CD4-positive, alpha-beta memory T cell (primary cell): Measurements from ENCODE around the gene SYP. TPM values are rescaled to one million over a fixed set of nuclear protein-coding genes. Genes with fewer than 3 reads are reported as not detected.

Experiments
- CTCF ChIA-PET: fragments of 350-600 bp; sonication (Branson Sonifier 250); formaldehyde crosslinking; loops from one replicate; lab custom pipeline; 2021; ENCODE audit warnings: inconsistent platforms; ENCODE audit not compliant: partially characterized antibody; lab: Charles Lee
- POLR2A ChIA-PET: fragments of 350-600 bp; sonication (Branson Sonifier 250); formaldehyde crosslinking; loops from one replicate; lab custom pipeline; 2021; ENCODE audit not compliant: partially characterized antibody; lab: Charles Lee
- DNase-seq, 5 donors: peaks; one replicate each; pipeline versions ENCODE4 v3.0.0 to v3.0.0-alpha.2; 2020 to 2022; ENCODE audit warnings: mixed read lengths in 1 of 5
- H3K27ac ChIP-seq: one replicate; pipeline ENCODE4 v1.7.0; 2013; ENCODE audit warnings: low read depth, low read length
- H3K27me3 ChIP-seq: 2 replicates; pipeline ENCODE4 v1.7.0; 2013; ENCODE audit warnings: mild to moderate bottlenecking, low read length, moderate library complexity; ENCODE audit not compliant: insufficient read depth
- H3K36me3 ChIP-seq: 2 replicates; pipeline ENCODE4 v1.7.0; 2013; ENCODE audit warnings: mild to moderate bottlenecking, low read length, moderate library complexity; ENCODE audit not compliant: insufficient read depth
- H3K4me1 ChIP-seq: 2 replicates; pipeline ENCODE4 v1.7.0; 2013; ENCODE audit warnings: mild to moderate bottlenecking, low read length, moderate library complexity; ENCODE audit not compliant: insufficient read depth
- H3K4me3 ChIP-seq, 2 donors: one replicate each; pipeline ENCODE4 v1.7.0; 2013; ENCODE audit warnings: low read length in 2 of 2, mild to moderate bottlenecking in 1 of 2
- H3K9me3 ChIP-seq, 2 donors: one replicate each; pipeline ENCODE4 v1.7.0; 2013; ENCODE audit warnings: low read length in 2 of 2, control low read depth in 1 of 2; ENCODE audit not compliant: control insufficient read depth in 1 of 2
- H3K27ac Mint-ChIP-seq, 7 donors: one replicate each; pipeline ENCODE4 v1.8.0; 2020 to 2021; ENCODE audit warnings: mixed read lengths in 7 of 7, mild to moderate bottlenecking in 6 of 7, inconsistent platforms in 3 of 7, moderate library complexity in 3 of 7
- H3K27me3 Mint-ChIP-seq, 2 donors: one replicate each; pipeline ENCODE4 v1.8.0; 2020 to 2021; ENCODE audit warnings: mixed read lengths in 2 of 2
- H3K36me3 Mint-ChIP-seq, 2 donors: one replicate each; pipeline ENCODE4 v1.8.0; 2020 to 2021; ENCODE audit warnings: mixed read lengths in 2 of 2, inconsistent platforms in 1 of 2, mild to moderate bottlenecking in 1 of 2
- H3K4me1 Mint-ChIP-seq, 4 donors: one replicate each; pipeline ENCODE4 v1.8.0; 2020 to 2021; ENCODE audit warnings: mixed read lengths in 4 of 4, mild to moderate bottlenecking in 1 of 4
- H3K4me3 Mint-ChIP-seq, 8 donors: one replicate each; pipeline ENCODE4 v1.8.0; 2020 to 2021; ENCODE audit warnings: mixed read lengths in 8 of 8, mild to moderate bottlenecking in 7 of 8, moderate library complexity in 6 of 8, inconsistent platforms in 3 of 8
- H3K9me3 Mint-ChIP-seq, 8 donors: one replicate each; pipeline ENCODE4 v1.8.0; 2020 to 2021; ENCODE audit warnings: mixed read lengths in 8 of 8, mild to moderate bottlenecking in 5 of 8, inconsistent platforms in 3 of 8, moderate library complexity in 1 of 8
- intact Hi-C: fragments of 100-400 bp; cut with micrococcal nuclease; formaldehyde crosslinking; loops from one replicate; pipeline ENCODE4 v1.15.1; 2023
- polyA plus RNA-seq, 2 donors: library from polyadenylated mRNA; unstranded; fragments of 300-500 nt; fragmentation: Illumina TruSeq; gene quantifications; one replicate each; pipeline ENCODE4 v1.2.3, GENCODE V29; 2021
- total RNA-seq, 2 experiments: library from RNA; stranded (reverse); gene quantifications; one replicate each; pipeline ENCODE4 v1.2.3, GENCODE V29; 2021

SYP gene
- total and polyA plus RNA-seq, 4 experiments from 2014 or later: 0.32 to 0.73 (median 0.50) TPM; not detected in 1

DNA sequence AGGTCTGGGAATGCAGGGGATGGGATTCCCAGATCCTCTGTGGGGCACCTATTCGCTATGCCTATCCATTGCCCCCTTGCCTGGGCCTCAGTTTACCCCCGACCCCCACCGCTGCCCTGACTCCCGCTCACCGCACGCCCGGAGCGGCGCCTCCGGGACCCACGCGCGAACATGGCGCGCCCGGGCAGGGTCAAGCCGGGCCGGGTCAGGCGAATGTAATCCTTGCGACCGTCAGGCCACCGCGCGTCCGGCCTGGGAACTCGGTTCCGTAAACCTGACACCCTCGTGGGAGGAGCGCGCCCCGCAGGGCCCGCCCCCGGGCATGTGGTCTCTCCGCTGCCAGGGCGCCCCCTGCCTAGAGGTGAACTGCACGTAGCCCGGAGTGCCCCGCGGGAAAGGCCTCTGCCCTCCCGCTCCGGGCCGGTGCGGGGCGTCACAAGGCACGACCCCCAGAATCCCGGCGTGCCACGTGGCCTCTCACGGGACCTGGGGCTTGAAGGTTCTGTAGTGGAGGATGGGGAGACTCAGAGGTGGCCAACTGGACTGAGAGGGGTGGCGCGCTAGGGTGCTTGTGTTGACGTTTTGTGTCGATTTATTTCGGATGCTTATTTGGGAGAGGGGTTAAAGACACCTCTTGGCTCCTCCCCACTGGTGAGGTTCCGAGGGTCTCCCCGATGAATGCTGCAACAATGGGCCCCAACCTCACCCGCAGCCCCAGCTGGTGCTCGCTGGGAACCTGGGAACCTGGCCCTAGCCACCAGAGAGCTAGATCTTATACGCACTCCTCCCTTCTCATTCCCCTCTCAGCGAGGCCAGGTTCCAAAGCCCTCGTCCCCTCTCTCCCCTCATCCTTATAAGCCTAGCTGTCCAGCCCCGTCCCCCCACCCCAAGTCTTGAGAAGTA, 13.6 kb downstream of the SYP start, which contains the start of gene PRICKLE3:
Gene PRICKLE3 (minus strand): TSS at position 249 of the 903 bp plus-strand sequence. CDS start 76 bp downstream, at position 173.
- intact Hi-C loops: loop anchor here (2.0 kb wide), 1 partner anchor 14 kb away; no protein-coding TSS in a partner anchor
- no peaks in the 10 kb centered on the region for H3K9me3 Mint-ChIP-seq
- Histone ChIP-seq H3K4me3 (peak within 1 kb of the TSS; percentile 47 to 58), H3K36me3 (no peaks in the 10 kb centered on the region), H3K4me1 (peaks cover 12% of the 10 kb centered on the region), H3K27ac (peak within 1 kb of the TSS; percentile 58), H3K9me3 (no peaks in the 10 kb centered on the region), H3K27me3 (no peaks in the 10 kb centered on the region)
- peak within 1 kb of the TSS; percentile 30 to 88 (median 70) for H3K27ac Mint-ChIP-seq
- peak; percentile 54 to 70 (median 61) for DNase-seq
- H3K4me1 Mint-ChIP-seq: peaks cover 9 to 27% (median 17%) of the 10 kb centered on the region in 4 donors
- ChIA-PET POLR2A (interaction anchor here (1.1 to 1.9 kb wide), 2 partner anchors 19 to 31 kb away, joined by 3 to 11 read pairs; no protein-coding TSS in a partner anchor), CTCF (interaction anchor here (1.1 to 1.6 kb wide), 2 partner anchors 19 to 31 kb away, joined by 3 to 4 read pairs; no protein-coding TSS in a partner anchor)
- H3K36me3 Mint-ChIP-seq: peaks cover 4 to 6% of the 10 kb centered on the region in 2 donors
- peak within 1 kb of the TSS; percentile 76 to 90 (median 82) for H3K4me3 Mint-ChIP-seq
- H3K27me3 Mint-ChIP-seq: no peaks in the 10 kb centered on the region

DNA sequence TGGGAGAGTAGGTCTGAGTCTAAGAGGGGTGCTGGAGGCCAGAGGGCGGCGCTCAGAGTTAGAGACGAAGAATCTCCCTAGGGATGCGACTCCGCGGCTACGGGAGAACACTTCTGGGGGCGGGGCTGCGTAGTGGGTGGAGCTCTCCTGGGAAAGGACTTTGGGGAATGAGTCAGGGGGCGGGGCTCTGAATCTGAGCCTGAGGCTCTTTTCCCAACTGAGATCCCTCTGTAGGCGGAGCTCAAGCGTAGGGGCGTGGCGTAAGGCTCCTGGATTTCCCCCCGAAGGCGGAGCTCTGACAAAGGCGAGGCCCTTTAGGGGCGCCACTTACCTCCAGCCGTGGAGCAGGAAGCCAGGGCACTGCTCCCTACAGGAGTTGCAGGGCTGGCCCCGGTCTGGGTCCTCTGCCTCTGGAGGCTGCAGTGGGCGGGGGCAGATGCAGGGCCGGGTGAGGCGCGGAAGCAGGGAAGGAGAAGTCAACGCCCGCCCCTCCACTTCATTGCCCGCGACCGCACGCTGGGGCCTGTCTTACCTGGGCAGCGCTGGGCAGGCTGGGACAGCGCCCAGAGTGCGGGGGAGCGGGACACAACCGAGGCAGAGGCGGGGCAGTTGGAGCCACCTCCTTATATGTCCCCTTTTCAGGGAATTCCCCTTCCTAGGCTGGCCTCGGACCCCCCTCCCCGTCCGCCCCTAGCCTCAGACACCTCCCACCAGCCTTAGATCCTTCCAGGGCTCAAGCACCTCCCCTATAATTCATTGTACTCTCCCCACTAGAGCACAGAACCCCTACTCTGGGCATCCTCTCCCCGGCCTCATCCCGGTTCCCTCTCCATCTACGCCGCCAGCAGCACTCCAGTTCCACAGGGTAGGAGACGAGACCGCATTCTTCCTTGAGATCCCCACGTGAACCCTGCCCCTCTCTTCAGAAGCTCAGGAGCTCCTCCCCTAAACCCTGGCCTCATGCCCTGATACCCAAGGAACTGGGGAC, 15.4 kb downstream of the SYP start:
- Histone ChIP-seq H3K4me3 (peak overlapping the region; percentile 23 to 47), H3K27ac (peak overlapping the region; percentile 46), H3K9me3 (no peaks in the 10 kb centered on the region), H3K4me1 (peaks cover 12% of the 10 kb centered on the region), H3K27me3 (no peaks in the 10 kb centered on the region), H3K36me3 (no peaks in the 10 kb centered on the region)
- peak overlapping the region; percentile 76 to 90 (median 82) for H3K4me3 Mint-ChIP-seq
- peaks cover 6 to 18% (median 9%) of the 10 kb centered on the region in 4 donors for H3K4me1 Mint-ChIP-seq
- POLR2A ChIA-PET: interaction anchor here (1.0 to 1.9 kb wide), 3 partner anchors 12 to 124 kb away, joined by 3 to 11 read pairs (median 7); partner anchors contain the start of gene PLP2
- H3K9me3 Mint-ChIP-seq: no peaks in the 10 kb centered on the region
- H3K36me3 Mint-ChIP-seq: peaks cover 4 to 13% of the 10 kb centered on the region in 2 donors
- no peaks in the 10 kb centered on the region for H3K27me3 Mint-ChIP-seq
- peak overlapping the region in 6 of 7 donors; percentile 30 to 88 (median 51) for H3K27ac Mint-ChIP-seq
- CTCF ChIA-PET: interaction anchor here (1.0 to 1.3 kb wide), 3 partner anchors 18 to 537 kb away, joined by 3 to 4 read pairs (median 3); no protein-coding TSS in a partner anchor
- peak in 1 of 5 donors; percentile 53 for DNase-seq
- intact Hi-C loops: no loop called here

DNA sequence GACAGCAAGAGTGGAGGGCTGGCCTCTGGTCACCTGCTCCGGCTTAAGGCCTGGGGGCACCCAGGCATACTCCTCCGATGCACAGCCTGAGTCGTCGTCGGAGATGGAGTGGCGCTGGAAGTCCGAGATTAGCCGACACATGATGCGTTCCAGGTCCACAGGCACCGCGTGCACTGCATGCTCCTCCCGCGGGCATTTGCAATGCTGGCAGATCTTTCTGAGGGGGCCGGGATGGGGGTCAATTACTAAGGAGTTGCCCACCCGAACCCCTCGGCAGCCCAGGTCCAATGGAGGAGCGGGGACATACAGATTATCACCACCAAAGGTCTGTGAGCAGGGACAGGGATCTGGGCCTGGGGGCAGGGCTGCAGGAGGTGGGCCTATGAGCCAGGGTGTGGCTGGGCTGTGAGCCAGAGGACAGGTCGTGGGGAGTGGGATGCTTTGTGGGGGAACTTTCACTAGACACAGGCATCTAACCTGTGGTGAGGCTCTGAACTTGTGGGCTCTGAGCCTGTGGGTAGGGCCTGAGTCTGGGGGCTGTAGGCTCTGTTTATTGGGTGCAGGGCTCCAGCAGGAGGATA, 16.2 kb downstream of the SYP start:
- POLR2A ChIA-PET: interaction anchor here (1.6 kb wide), 1 partner anchor 12 kb away, joined by 7 read pairs; the partner anchor contains the start of gene PLP2

DNA sequence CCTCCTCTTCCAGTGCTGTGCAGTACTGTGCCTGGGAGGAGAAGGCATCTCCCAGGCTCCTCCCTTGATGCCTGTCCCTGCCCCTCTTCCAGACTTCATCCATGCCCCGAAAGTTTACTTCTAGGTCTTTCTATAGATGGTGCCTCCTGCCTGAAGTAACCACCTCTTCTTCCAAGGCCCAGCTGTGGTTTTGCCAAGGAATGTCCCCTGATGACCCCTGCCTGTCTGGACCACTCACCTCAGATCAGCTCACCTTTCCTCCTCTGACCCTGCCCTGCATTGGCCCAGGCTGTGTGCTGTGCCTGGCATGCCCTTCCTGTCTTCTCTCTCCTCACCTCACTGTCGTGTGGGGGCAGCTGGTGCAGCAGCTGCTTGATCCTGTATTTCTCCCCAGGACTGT, 20.6 kb downstream of the SYP start:
- H3K9me3 ChIP-seq: no peaks in the 10 kb centered on the region
- Mint-ChIP-seq H3K27ac (peak overlapping the region in 4 of 7 donors; percentile 56 to 82 (median 68)), H3K4me3 (no peak overlapping the region), H3K9me3 (peaks cover 0 to 1% (median 0%) of the 10 kb centered on the region in 8 donors), H3K36me3 (peaks cover 18 to 44% of the 10 kb centered on the region in 2 donors), H3K27me3 (no peaks in the 10 kb centered on the region), H3K4me1 (peaks cover 3 to 18% (median 8%) of the 10 kb centered on the region in 4 donors)
- intact Hi-C loops: no loop called here
- no peaks in the 10 kb centered on the region for H3K27me3 ChIP-seq
- no peak for DNase-seq
- POLR2A ChIA-PET: no interaction called here
- H3K4me3 ChIP-seq: no peak overlapping the region
- peaks cover 6% of the 10 kb centered on the region for H3K36me3 ChIP-seq
- peaks cover 4% of the 10 kb centered on the region for H3K4me1 ChIP-seq
- H3K27ac ChIP-seq: no peak overlapping the region
- CTCF ChIA-PET: interaction anchor here (1.0 to 2.1 kb wide), 4 partner anchors 13 to 99 kb away, joined by 3 to 7 read pairs (median 4); no protein-coding TSS in a partner anchor

More for the DNA sequence above, 16.2 kb downstream of the SYP start:
- Histone ChIP-seq H3K27me3 (no peaks in the 10 kb centered on the region), H3K4me1 (peaks cover 12% of the 10 kb centered on the region), H3K4me3 (no peak overlapping the region), H3K9me3 (no peaks in the 10 kb centered on the region), H3K36me3 (no peaks in the 10 kb centered on the region), H3K27ac (peak overlapping the region; percentile 46)
- CTCF ChIA-PET: interaction anchor here (1.0 to 1.1 kb wide), 2 partner anchors 17 to 28 kb away, joined by 3 to 4 read pairs; no protein-coding TSS in a partner anchor
- H3K9me3 Mint-ChIP-seq: no peaks in the 10 kb centered on the region
- no peak for DNase-seq
- peak overlapping the region in 4 of 8 donors; percentile 25 to 82 (median 40) for H3K4me3 Mint-ChIP-seq
- H3K27me3 Mint-ChIP-seq: no peaks in the 10 kb centered on the region
- H3K4me1 Mint-ChIP-seq: peaks cover 6 to 16% (median 7%) of the 10 kb centered on the region in 4 donors
- H3K27ac Mint-ChIP-seq: peak overlapping the region in 3 of 7 donors; percentile 12 to 77 (median 75)
- H3K36me3 Mint-ChIP-seq: peaks cover 4 to 20% of the 10 kb centered on the region in 2 donors
- intact Hi-C loops: no loop called here

GRCh38 chrX:49178537-49178936, 21.5 kb downstream of the SYP start:
- H3K4me3 Mint-ChIP-seq: no peak overlapping the region
- H3K9me3 ChIP-seq: no peaks in the 10 kb centered on the region
- H3K4me1 ChIP-seq: peaks cover 5% of the 10 kb centered on the region
- H3K4me3 ChIP-seq: no peak overlapping the region
- H3K36me3 Mint-ChIP-seq: peaks cover 18 to 48% of the 10 kb centered on the region in 2 donors
- peaks cover 0 to 1% (median 0%) of the 10 kb centered on the region in 8 donors for H3K9me3 Mint-ChIP-seq
- no peak for DNase-seq
- H3K27me3 ChIP-seq: no peaks in the 10 kb centered on the region
- no peak overlapping the region for H3K27ac Mint-ChIP-seq
- intact Hi-C loops: no loop called here
- H3K27ac ChIP-seq: no peak overlapping the region
- CTCF ChIA-PET: interaction anchor here (1.5 kb wide), 1 partner anchor 12 kb away, joined by 9 read pairs; no protein-coding TSS in a partner anchor
- peaks cover 10% of the 10 kb centered on the region for H3K36me3 ChIP-seq
- POLR2A ChIA-PET: interaction anchor here (2.6 kb wide), 1 partner anchor 12 kb away, joined by 14 read pairs; no protein-coding TSS in a partner anchor
- H3K27me3 Mint-ChIP-seq: no peaks in the 10 kb centered on the region
- peaks cover 3 to 16% (median 8%) of the 10 kb centered on the region in 4 donors for H3K4me1 Mint-ChIP-seq
